Pancreas (tissue), 10 donors: ENCODE data around the gene NOS3. TPM values are rescaled to one million over a fixed set of nuclear protein-coding genes. Genes with fewer than 3 reads are reported as not detected.
A peak's percentile ranks its signal among the peaks of the same experiment; 100 is the strongest.

Experiments
- ATAC-seq, 4 donors: fragments of 200-7000 bp; cut with Tn5 transposase; one replicate each; pipeline versions ENCODE4 v1.8.0 to v1.9.1; 2020; ENCODE audit warnings: mild to moderate bottlenecking in 4 of 4, moderate library complexity in 4 of 4
- DNase-seq, 6 donors: peaks; one replicate each; pipeline ENCODE4 v3.0.0-alpha.2; 2020
- FAIRE-seq: peaks from 2 replicates; lab custom pipeline; 2012; peaks lifted over from hg19 to GRCh38; lab: Jason Lieb, UNC
- H3K27ac ChIP-seq, 4 donors: fragments of 200-600 bp; sonication (generic); 1 replicate in 3 of 4; 2 replicates in 1 of 4; pipeline versions ENCODE4 v1.5.0 to v1.8.0; 2020
- H3K27me3 ChIP-seq, 4 donors: fragments of 200-600 bp; one replicate each; pipeline ENCODE4 v1.8.0; 2021
- H3K36me3 ChIP-seq, 3 donors: fragments of 200-600 bp; sonication (generic) in 1 of 3; one replicate each; pipeline versions ENCODE4 v1.5.0 to v1.8.0; 2020 to 2021
- H3K4me1 ChIP-seq, 3 donors: fragments of 200-600 bp; one replicate each; pipeline ENCODE4 v1.8.0; 2021
- H3K4me3 ChIP-seq, 4 donors: fragments of 200-600 bp; sonication (generic) in 2 of 4; one replicate each; pipeline versions ENCODE4 v1.5.0 to v1.8.0; 2020 to 2021
- H3K9me3 ChIP-seq, 4 donors: fragments of 200-600 bp; one replicate each; pipeline ENCODE4 v1.8.0; 2021
- WGBS, 2 donors: extraction: QIAGEN DNeasy Blood & Tissue Kit; methylation state at CpG; one replicate each; pipeline ENCODE4 v1.1.7; 2013; 5-methylcytosine and 5-hydroxymethylcytosine counted together
- intact Hi-C, 3 donors: fragments of 100-400 bp; cut with DNase I; formaldehyde crosslinking; loops; one replicate each; pipeline versions ENCODE4 v1.11.1 to v1.14.2; 2022
- polyA plus RNA-seq, 2 donors: library from polyadenylated mRNA; stranded (reverse); fragments of 200-250 nt; gene quantifications; one replicate each; pipeline ENCODE4 v1.2.3, GENCODE V29; 2013
- total RNA-seq, 6 donors: library from RNA; stranded (reverse); fragmentation: NEBNext Ultra II Directional in 4 of 6; extraction: Animal tissue kit (Norgen Biotek cat#: 25700) in 4 of 6; gene quantifications; one replicate each; pipeline versions ENCODE4 v1.2.1 to v1.2.4, GENCODE V29; 2021 to 2023
- TF ChIP-seq, protein P1 (sequence below), 4 donors: fragments of 200-600 bp; sonication (generic) in 3 of 4; IDR thresholded peaks; one replicate each; pipeline versions ENCODE4 v1.5.0 to v1.8.0; 2021; ENCODE audit warnings: antibody characterized with exemption in 4 of 4
- donor health status: healthy with polysubstance abuse.
- donor health status: DM: no; HTN: no; CAD: no; lungs with moderate emphysema.
- donor health status: DM: no; HTN: no; CAD: no.
- donor health status: control.
- donor health status: control.
- donor health status: Bipolar disorder and iron deficiency.
- donor health status: DM: yes; HTN: yes; CAD: no.
- donor health status: DM: no; HTN: no; CAD: no.
- donor health status: DM: no; HTN: no; CAD: no.
- donor health status: DM: yes; HTN: yes; CAD: no.

Gene NOS3
- total and polyA plus RNA-seq, 8 donors, result 1.0 to 12.5 (median 3.5) TPM

DNA sequence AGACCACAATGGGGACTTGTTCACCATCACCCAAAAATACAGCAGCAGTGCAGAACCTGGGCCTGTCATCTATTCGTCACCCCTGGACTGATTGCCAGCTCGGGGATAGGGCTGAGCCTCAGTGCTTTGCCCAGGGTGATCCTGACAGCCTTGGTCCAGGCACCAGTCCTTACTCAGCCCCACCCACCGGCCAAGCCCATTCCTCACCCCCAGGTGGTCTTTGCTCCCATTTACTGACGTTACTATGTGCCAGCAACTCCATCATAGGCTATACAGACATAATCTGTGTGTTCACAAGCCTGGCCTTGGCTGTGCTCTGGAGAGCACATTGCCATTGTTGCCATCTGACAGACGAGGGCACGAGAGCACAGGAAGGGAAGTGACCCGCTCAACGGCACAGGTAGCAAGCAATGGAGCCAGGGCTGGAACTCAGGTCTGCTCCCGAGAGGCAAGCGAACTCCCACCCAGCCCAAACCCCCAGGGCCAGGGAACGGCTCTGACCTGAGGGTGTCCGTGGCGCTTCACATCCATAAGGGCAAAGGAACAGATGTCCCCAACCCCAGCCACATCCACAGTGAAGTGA lies 26.6 kb downstream of the NOS3 start:
- Histone ChIP-seq H3K27me3 (peaks cover 0 to 8% (median 0%) of the 10 kb centered on the region in 4 donors), H3K4me3 (no peak overlapping the region), H3K36me3 (no peaks in the 10 kb centered on the region), H3K27ac (no peak overlapping the region), H3K9me3 (no peaks in the 10 kb centered on the region), H3K4me1 (peaks cover 0 to 20% (median 0%) of the 10 kb centered on the region in 3 donors)
- WGBS, 2 donors, result 32 to 35% methylated on average over 13 of the region's 13 CpGs
- intact Hi-C loops, result no loop called here
- TF ChIP-seq, protein P1, sequence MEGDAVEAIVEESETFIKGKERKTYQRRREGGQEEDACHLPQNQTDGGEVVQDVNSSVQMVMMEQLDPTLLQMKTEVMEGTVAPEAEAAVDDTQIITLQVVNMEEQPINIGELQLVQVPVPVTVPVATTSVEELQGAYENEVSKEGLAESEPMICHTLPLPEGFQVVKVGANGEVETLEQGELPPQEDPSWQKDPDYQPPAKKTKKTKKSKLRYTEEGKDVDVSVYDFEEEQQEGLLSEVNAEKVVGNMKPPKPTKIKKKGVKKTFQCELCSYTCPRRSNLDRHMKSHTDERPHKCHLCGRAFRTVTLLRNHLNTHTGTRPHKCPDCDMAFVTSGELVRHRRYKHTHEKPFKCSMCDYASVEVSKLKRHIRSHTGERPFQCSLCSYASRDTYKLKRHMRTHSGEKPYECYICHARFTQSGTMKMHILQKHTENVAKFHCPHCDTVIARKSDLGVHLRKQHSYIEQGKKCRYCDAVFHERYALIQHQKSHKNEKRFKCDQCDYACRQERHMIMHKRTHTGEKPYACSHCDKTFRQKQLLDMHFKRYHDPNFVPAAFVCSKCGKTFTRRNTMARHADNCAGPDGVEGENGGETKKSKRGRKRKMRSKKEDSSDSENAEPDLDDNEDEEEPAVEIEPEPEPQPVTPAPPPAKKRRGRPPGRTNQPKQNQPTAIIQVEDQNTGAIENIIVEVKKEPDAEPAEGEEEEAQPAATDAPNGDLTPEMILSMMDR (IDR thresholded peaks at IDR 0.05), result no peak
- DNase-seq, result peak in 1 of 6 donors; percentile 49
- FAIRE-seq, result no peak
- ATAC-seq, result no peak

GRCh38 chr7:151017953-151018420 lies 27.2 kb downstream of the NOS3 start:
- WGBS, 2 donors, result 5 to 7% methylated on average over 34 of the region's 34 CpGs
- ATAC-seq, result peak; percentile 73 to 84 (median 82)
- Histone ChIP-seq H3K4me1 (peaks cover 0 to 19% (median 0%) of the 10 kb centered on the region in 3 donors), H3K27me3 (peaks cover 0 to 8% (median 0%) of the 10 kb centered on the region in 4 donors), H3K9me3 (no peaks in the 10 kb centered on the region), H3K27ac (no peak overlapping the region), H3K36me3 (no peaks in the 10 kb centered on the region), H3K4me3 (peak overlapping the region in 1 of 4 donors; percentile 33)
- intact Hi-C loops, result no loop called here
- TF ChIP-seq, protein P1 (IDR thresholded peaks at IDR 0.05), result peak; percentile 77 to 89 (median 84)
- DNase-seq, result peak in 5 of 6 donors; percentile 35 to 91 (median 74)
- no peak for FAIRE-seq

DNA sequence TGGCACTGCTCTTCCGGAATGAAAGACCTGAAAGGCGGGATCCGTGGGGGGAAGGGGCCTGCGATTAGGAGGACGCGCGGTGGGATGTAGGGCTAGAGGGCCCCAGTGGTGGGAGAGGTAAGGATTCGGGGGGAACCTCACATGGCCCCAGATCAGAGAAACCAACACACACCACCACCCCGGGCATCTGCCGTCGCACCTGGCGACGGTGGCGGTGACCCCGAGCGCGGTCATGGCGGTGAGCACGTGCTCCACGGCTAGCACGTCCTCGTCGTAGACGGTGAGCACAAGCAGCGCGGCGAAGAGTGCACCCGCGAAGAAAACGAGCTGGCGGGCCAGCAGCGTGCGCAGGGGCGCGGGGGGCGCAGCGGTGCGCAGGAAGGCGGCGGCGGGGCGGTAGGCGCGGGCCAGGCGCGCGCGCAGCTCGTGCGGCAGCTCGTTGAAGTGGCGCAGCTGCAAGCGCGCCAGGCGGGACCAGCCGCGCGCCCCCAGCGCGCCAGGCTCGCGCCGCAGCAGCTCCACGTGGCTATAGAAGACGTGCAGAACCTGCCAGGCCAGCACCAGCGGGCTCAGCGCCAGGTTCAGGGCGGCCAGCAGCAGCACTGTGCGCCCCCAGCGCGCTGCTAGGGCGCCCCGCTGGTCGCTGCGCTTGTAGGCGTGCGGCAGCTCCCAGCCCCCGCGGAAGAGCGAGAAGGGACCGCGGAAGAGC lies 27.8 kb downstream of the NOS3 start:
- FAIRE-seq (no peak), DNase-seq (peak in 2 of 6 donors; percentile 43 to 67), ATAC-seq (peak; percentile 36 to 62 (median 46))
- intact Hi-C loops, result no loop called here
- Histone ChIP-seq H3K27me3 (peaks cover 0 to 8% (median 0%) of the 10 kb centered on the region in 4 donors), H3K27ac (no peak overlapping the region), H3K36me3 (no peaks in the 10 kb centered on the region), H3K4me1 (peaks cover 0 to 13% (median 0%) of the 10 kb centered on the region in 3 donors), H3K4me3 (peak overlapping the region in 1 of 4 donors; percentile 33), H3K9me3 (no peaks in the 10 kb centered on the region)
- TF ChIP-seq, protein P1 (IDR thresholded peaks at IDR 0.05), result no peak
- WGBS, 2 donors, result 3 to 5% methylated on average over 69 to 82 of the region's 82 CpGs

DNA sequence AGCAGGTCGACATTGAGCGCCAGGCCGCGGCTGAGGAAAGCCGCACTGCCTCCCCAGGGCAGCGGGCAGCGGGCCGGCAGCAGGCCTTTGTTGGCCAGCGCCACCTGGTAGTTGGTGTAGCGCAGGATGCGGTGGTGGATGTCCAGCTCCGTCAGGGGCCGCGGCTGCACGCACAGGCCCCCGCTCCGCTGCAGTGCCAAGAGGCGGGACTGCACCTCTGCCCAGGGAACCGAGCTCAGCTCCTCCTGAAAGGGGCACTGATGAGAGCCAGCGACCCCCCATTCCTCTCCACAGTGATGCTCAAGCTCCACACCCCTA lies 28.3 kb downstream of the NOS3 start:
- no peaks in the 10 kb centered on the region for H3K9me3 ChIP-seq
- peak overlapping the region in 1 of 4 donors; percentile 33 for H3K4me3 ChIP-seq
- peak in 3 of 4 donors; percentile 4 to 31 (median 20) for ATAC-seq
- H3K4me1 ChIP-seq, result peaks cover 0 to 8% (median 0%) of the 10 kb centered on the region in 3 donors
- no peak overlapping the region for H3K27ac ChIP-seq
- TF ChIP-seq, protein P1 (IDR thresholded peaks at IDR 0.05), result no peak
- intact Hi-C loops, result no loop called here
- H3K36me3 ChIP-seq, result no peaks in the 10 kb centered on the region
- 28 to 36% methylated on average over 20 of the region's 20 CpGs for WGBS, 2 donors
- peak in 1 of 6 donors; percentile 61 for DNase-seq
- no peak for FAIRE-seq
- peaks cover 0 to 8% (median 0%) of the 10 kb centered on the region in 4 donors for H3K27me3 ChIP-seq
